A673 (cell line): ENCODE measurements around the gene MYPOP. TPM values are rescaled to one million over a fixed set of nuclear protein-coding genes. Genes with fewer than 3 reads are reported as not detected.
A peak's percentile ranks its signal among the peaks of the same experiment; 100 is the strongest.

ENCODE experiments used
- BruUV-seq: library from RNA; stranded (reverse); fragments of 400-500 nt; replicated peaks from 2 replicates; lab custom pipeline; 2021; lab: Mats Ljungman, UMichigan
- CTCF ChIA-PET: fragments of 300-600 bp; sonication (Branson Sonifier 250); formaldehyde crosslinking; loops from one replicate; lab custom pipeline; 2022; ENCODE audit warnings: antibody characterized with exemption; lab: Charles Lee
- POLR2A ChIA-PET: fragments of 300-600 bp; sonication (Branson Sonifier 250); formaldehyde crosslinking; loops from one replicate; lab custom pipeline; 2022; ENCODE audit warnings: antibody characterized with exemption; ENCODE audit not compliant: low non-redundant PET; lab: Charles Lee
- DNase-seq: peaks from one replicate; pipeline ENCODE4 v3.0.0-alpha.2; 2015; ENCODE audit warnings: low spot score
- H3K27ac ChIP-seq: fragments of 200-600 bp; sonication (generic); 2 replicates; pipeline ENCODE4 v1.5.1; 2016; ENCODE audit warnings: mixed run types, low read depth, mild to moderate bottlenecking, mixed read lengths, antibody characterized with exemption, low read length; ENCODE audit not compliant: poor library complexity, severe bottlenecking
- H3K27me3 ChIP-seq: fragments of 200-600 bp; sonication (generic); replicated peaks from 2 replicates; pipeline ENCODE4 v1.6.1; 2017; ENCODE audit warnings: mixed run types, low read depth, mild to moderate bottlenecking, mixed read lengths, antibody characterized with exemption, low read length; ENCODE audit not compliant: insufficient read depth, poor library complexity
- H3K36me3 ChIP-seq: fragments of 200-600 bp; sonication (generic); 2 replicates; pipeline ENCODE4 v1.6.1; 2016; ENCODE audit warnings: mixed run types, mild to moderate bottlenecking, mixed read lengths, antibody characterized with exemption, low read length; ENCODE audit not compliant: insufficient read depth, poor library complexity, severe bottlenecking
- H3K4me1 ChIP-seq: fragments of 200-600 bp; sonication (generic); 2 replicates; pipeline ENCODE4 v1.6.1; 2017; ENCODE audit warnings: mixed run types, mild to moderate bottlenecking, mixed read lengths, antibody characterized with exemption, low read length; ENCODE audit not compliant: insufficient read depth, poor library complexity, severe bottlenecking
- H3K4me3 ChIP-seq: fragments of 200-600 bp; sonication (generic); 2 replicates; pipeline ENCODE4 v1.5.1; 2016; ENCODE audit warnings: low read depth, mixed run types, mild to moderate bottlenecking, mixed read lengths, low read length; ENCODE audit not compliant: poor library complexity, severe bottlenecking
- H3K9me3 ChIP-seq: fragments of 200-600 bp; sonication (generic); 2 replicates; pipeline ENCODE4 v1.6.1; 2016; ENCODE audit warnings: mixed run types, low read depth, mild to moderate bottlenecking, mixed read lengths, antibody characterized with exemption, low read length; ENCODE audit not compliant: poor library complexity, severe bottlenecking
- CTCF ChIP-seq: fragments of 300-800, 200-600 bp; sonication (generic); conservative IDR thresholded peaks from 2 replicates; pipeline ENCODE4 v1.5.1; 2017; ENCODE audit warnings: low read depth, mild to moderate bottlenecking, antibody characterized with exemption, low read length, moderate library complexity, mixed read lengths
- EZH2 ChIP-seq: fragments of 200-600 bp; sonication (generic); IDR thresholded peaks from 2 replicates; pipeline ENCODE4 v1.6.1; 2017; ENCODE audit warnings: borderline replicate concordance, low read depth, mild to moderate bottlenecking, mixed read lengths, antibody characterized with exemption, low read length; ENCODE audit not compliant: poor library complexity, severe bottlenecking
- intact Hi-C: fragments of 100-400 bp; cut with micrococcal nuclease; formaldehyde crosslinking; loops from one replicate; pipeline ENCODE4 v1.10.0; 2022; ENCODE audit not compliant: unreplicated experiment
- total RNA-seq: library from RNA; stranded (reverse); gene quantifications from 2 replicates; pipeline ENCODE4 v1.2.3, GENCODE V29; 2021

The MYPOP gene
- total RNA-seq, 1 experiment from 2014 or later: 13.5 TPM

GRCh38 chr19:45929247-45929646, 26.8 kb upstream of the MYPOP start:
- no peaks in the 10 kb centered on the region for H3K9me3 ChIP-seq

GRCh38 chr19:45927565-45928261, 25.3 kb upstream of the MYPOP start:
- POLR2A ChIA-PET: no interaction called here
- DNase-seq: peak; percentile 94
- peak overlapping the region; percentile 35 for H3K4me3 ChIP-seq

More at GRCh38 chr19:45929247-45929646, 26.8 kb upstream of the MYPOP start:
- Histone ChIP-seq H3K4me1 (peaks cover 4% of the 10 kb centered on the region), H3K36me3 (no peaks in the 10 kb centered on the region), H3K27me3 (peaks cover 9% of the 10 kb centered on the region), H3K4me3 (no peak overlapping the region), H3K27ac (no peak overlapping the region)
- TF ChIP-seq CTCF (no peak), EZH2 (no peak)
- DNase-seq: no peak
- CTCF ChIA-PET: no interaction called here
- BruUV-seq: no TSS peak
- intact Hi-C loops: no loop called here
- POLR2A ChIA-PET: no interaction called here

GRCh38 chr19:45924891-45925447, 22.6 kb upstream of the MYPOP start:
- no TSS peak for BruUV-seq
- CTCF ChIA-PET: no interaction called here
- intact Hi-C loops: no loop called here
- Histone ChIP-seq H3K36me3 (no peaks in the 10 kb centered on the region), H3K27ac (no peak overlapping the region), H3K27me3 (peaks cover 4% of the 10 kb centered on the region), H3K4me1 (peaks cover 4% of the 10 kb centered on the region), H3K9me3 (no peaks in the 10 kb centered on the region), H3K4me3 (no peak overlapping the region)
- POLR2A ChIA-PET: no interaction called here
- TF ChIP-seq EZH2: no peak
- TF ChIP-seq CTCF: no peak
- no peak for DNase-seq

More at GRCh38 chr19:45927565-45928261, 25.3 kb upstream of the MYPOP start:
- no peaks in the 10 kb centered on the region for H3K9me3 ChIP-seq
- peaks cover 4% of the 10 kb centered on the region for H3K4me1 ChIP-seq
- intact Hi-C loops: no loop called here
- TF ChIP-seq EZH2: no peak
- TF ChIP-seq CTCF: no peak
- H3K27me3 ChIP-seq: peaks cover under 1% of the 10 kb centered on the region
- no TSS peak for BruUV-seq
- CTCF ChIA-PET: no interaction called here
- H3K36me3 ChIP-seq: no peaks in the 10 kb centered on the region
- H3K27ac ChIP-seq: no peak overlapping the region
